OCI-LY3 (cell line): Measurements from ENCODE around the gene G0S2.

Experiments used
- EZH2phosphoT487 ChIP-seq: fragments of 200-600 bp; shearing (Covaris generic); IDR thresholded peaks from 2 replicates; pipeline ENCODE4 v1.6.1; 2018; ENCODE audit warnings: antibody characterized with exemption, mixed run types, low read depth
- TF ChIP-seq, protein P1 (sequence below): fragments of 200-600, 300-600 bp; sonication (generic); IDR thresholded peaks from 2 replicates; pipeline ENCODE4 v1.5.1; 2014; ENCODE audit warnings: antibody characterized with exemption, low read length, low read depth

- no peak for TF ChIP-seq EZH2phosphoT487
- TF ChIP-seq, protein P1, sequence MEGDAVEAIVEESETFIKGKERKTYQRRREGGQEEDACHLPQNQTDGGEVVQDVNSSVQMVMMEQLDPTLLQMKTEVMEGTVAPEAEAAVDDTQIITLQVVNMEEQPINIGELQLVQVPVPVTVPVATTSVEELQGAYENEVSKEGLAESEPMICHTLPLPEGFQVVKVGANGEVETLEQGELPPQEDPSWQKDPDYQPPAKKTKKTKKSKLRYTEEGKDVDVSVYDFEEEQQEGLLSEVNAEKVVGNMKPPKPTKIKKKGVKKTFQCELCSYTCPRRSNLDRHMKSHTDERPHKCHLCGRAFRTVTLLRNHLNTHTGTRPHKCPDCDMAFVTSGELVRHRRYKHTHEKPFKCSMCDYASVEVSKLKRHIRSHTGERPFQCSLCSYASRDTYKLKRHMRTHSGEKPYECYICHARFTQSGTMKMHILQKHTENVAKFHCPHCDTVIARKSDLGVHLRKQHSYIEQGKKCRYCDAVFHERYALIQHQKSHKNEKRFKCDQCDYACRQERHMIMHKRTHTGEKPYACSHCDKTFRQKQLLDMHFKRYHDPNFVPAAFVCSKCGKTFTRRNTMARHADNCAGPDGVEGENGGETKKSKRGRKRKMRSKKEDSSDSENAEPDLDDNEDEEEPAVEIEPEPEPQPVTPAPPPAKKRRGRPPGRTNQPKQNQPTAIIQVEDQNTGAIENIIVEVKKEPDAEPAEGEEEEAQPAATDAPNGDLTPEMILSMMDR = no peak
Measured at GRCh38 chr1:209692296-209692695, 17.1 kb downstream of the G0S2 start.
